GM19468 (cell line): ENCODE results near the gene STX4.
"Not testable (repeated sequence)": the region's sequence is repeated elsewhere in the genome, so short reads cannot be mapped to it uniquely, and the experiment has no call there.

Experiments
- ATAC-seq: cut with Tn5 transposase; IDR thresholded peaks from one replicate; pipeline ENCODE4 v1.9.1; 2021; ENCODE audit warnings: mild to moderate bottlenecking, moderate library complexity, moderate number of reproducible peaks; ENCODE audit not compliant: unreplicated experiment; ENCODE audit errors: extremely low read depth

The STX4 gene

DNA sequence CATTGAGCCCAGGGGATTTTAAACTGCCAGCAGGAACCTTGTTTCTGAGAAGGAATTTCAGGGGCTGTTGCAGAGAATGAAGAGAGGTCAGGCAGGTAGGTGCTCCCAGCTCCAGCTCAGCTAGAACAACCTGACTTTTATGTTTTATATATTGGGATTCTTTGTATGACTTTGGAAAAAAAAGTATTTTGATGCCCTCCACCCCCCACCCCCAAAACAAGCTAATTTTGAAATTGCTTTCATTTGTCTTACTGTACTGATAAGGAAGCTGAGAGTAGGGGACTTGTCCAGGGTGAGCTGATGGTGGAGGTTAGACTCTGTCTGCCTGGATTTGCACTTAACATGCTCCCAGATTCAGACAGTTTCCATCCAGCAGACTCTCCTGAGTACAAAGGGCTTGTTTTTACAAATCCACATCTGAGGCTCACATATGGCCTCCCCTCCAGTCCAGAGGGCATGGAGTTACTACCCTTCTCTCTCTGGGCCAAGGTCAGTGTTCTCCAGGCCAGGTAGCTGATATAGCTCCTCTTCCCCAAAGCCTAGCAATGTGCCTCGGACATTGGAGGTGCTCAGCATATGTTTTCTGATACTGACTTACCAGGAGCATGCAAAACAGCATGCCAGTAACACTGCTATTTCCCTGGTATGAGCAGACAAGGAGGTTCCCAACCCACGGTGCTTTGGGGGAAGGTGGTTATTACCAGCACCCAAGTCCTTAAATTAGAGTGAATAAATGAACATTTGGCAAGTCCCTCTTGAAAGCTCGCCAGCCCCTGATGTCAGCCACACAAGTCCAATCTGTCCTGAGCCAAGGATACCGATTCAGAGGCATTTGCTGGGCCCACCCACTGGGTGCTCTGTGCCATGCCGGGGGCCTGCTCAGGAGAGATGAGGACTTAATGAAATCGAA, 34.3 kb upstream of the STX4 start:
- ATAC-seq = no peak

DNA sequence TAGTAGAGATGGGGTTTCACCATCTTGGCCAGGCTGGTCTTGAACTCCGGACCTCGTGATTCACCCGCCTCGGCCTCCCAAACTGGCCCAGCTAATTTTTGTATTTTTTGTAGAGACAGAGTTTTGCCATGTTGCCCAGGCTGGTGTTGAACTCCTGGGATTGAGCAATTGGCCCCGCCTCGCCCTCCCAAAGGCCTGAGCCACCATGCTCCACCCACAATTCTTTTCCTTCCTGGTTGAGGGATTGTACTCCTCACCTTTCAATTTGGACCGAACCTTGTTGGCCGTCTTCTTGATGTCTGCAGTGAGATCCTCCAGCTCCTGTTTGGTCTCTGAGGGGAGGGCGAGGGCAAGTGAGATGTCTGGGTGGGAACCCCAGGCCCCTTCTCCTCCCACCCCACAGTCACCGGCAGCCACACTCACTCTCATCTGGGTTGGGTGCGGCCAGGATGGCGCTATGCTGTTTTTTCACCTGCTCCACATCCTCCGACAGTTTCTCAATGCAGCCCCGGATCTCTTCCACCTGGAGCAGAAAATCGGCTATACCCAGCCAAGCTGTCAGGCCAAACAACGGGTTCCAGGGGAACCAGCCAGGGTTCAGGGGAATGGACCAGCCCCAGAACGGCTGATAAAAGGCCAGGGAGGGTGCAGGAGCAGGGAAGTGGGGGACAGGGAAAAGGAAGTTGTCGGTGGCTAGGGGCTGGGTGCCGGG, 32.5 kb upstream of the STX4 start:
- no peak for ATAC-seq

DNA sequence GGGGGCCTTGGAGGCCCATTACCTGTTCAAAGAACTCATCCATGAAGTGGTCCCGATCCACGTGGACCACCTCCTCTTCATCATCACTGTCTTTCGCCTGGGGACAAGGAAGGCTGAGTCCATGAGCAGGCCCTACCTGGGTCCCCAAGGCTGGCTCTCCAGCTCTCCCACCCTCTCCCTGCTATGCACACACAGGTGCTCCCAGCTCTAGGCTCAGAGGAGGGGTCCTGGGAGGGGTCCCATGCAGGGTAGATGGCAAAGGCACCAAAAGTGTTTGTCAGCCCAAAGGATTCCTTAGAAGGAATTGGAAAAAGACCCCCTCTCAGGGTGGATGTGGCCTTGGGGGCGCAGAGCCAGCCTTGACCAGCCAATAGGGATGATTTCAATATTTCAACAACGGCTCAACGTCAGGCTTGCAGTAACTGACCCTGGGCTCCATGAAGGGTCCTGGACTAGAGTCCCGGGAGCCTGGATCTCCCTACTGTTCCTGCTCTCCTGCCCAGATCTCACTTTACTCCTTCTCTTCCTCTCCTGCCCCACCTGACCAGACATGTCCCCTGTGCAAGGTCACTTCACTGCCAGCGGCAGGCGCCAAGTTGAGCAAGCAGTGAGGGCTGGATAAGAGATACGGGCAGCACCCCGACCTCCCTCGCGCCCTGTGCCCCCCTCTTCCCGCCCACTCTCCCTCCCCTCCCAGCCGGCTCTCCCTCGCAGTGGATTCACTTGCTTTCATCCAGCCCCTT, 31.7 kb upstream of the STX4 start:
- ATAC-seq = no peak

DNA sequence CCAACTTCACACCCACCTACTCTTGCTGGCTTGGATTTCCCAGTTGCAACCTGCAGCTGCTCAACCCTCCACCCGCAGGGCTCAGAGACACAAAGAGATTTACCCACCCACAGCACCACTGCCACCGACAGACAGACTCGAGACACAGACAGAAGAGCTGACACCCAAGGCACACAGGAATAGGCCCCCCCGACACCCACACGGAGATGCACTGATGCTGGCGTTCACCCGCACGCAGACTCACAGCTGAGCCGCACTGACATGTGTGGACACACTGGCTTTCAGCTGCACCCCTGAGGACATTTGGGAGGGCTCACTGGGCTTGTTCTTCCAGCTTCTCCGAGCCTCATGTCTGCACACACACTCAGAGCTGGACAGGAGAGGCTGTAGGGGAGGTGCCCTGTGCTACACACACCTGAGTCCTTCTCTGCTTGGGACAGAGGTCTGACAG, 31.1 kb upstream of the STX4 start:
- ATAC-seq = no peak

DNA sequence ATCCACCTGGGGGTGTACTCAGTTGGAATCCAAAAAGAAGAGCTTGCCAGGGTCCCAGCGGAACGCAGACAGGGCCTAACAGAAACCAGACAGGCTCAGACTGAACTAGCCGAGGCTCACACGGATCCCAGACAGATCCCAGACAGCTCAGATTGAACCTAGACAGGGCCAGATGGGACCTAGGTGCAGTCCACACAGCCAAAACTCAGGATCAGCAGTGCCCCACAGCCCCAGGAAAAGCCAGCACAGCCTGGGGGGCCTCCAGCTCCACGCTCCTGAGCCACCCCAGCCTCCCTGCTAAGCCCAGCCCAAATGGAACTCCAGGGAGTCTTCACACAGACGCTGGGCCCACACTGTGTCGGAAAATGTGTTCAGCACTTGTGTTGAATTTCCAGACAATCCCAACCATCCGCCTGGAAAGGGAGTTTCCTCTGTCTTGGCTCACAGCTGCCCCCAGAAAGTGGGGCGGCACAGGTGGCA, 30.5 kb upstream of the STX4 start:
- ATAC-seq = no peak

GRCh38 chr16:31003744-31004143, 29.6 kb upstream of the STX4 start:
- ATAC-seq = no peak

DNA sequence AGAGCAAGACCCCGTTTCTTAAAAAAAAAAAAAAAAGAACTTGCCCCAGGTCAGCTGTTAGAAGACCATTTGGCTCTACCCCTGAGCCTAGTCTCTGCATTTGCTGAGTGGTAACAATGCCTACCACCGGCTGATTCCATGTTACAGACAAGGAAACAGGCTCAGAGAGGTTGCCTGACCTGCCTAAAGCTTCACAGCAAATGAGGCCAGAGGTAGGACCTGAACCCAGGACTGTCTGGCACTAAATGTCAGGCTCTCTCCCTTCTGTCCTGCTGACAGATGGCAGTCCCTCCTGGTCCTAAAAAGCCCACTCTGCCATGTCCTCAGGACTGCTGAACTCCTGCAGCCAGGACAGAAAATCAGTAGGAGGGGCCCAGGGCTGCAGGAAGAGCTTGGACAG, 28.7 kb upstream of the STX4 start:
- no peak for ATAC-seq

DNA sequence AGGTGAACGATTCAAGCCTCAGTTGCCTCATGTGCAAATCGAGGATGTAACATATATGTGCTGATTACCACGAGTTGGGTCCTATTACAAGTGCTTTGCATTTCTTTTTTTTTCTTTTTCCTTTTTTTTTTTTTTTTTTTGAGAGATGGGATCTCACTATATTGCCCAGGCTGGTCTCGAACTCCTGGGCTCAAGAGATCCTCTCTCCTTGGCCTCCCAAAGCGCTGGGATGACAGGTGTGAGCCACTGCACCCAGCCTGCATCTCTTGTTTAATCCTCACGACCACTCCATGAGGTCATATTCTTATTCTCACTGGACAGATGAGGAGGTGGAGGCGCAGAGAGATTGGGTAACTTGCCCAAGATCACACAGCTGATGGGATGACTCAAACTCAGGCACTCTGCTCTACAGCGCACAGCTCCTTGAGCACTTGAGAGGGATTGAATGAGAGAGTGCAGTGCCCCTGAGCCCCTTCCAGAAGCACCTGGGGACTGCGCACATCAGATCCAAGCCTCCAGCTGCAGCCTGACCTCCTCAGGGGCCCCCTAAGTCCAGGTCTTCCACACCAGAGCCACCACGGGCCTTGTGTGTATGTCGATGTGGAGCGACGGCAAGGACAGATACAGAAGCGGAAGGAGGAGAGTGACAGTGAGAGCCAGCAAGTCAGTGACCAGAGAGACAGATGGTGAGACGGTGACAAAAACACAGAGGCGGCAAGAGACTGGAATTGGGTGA, 27.8 kb upstream of the STX4 start:
- ATAC-seq = no peak

- ATAC-seq = no peak
These were observed 27.3 kb upstream of the STX4 start for GRCh38 chr16:31006086-31006385.

DNA sequence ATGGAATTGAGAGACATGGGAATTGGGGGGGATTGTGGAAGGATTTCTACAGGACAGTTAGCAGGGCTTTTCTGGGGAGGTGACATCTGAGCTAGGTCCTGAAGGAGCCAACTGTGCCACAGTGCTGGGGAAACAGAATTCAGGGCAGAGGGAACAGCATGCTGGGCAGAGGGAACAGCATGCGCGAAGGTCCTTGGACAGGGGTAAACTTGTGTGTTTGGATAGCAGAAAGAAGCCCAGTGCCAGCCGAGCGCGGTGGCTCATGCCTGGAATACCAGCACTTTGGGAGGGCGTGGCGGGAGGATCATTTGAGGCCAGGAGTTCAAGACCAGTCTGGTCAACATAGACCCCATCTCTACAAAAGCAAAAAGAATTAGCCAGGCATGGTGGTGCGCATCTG, 26.8 kb upstream of the STX4 start:
- ATAC-seq = no peak

- no peak for ATAC-seq
These were observed 25.7 kb upstream of the STX4 start for GRCh38 chr16:31007684-31008083.

DNA sequence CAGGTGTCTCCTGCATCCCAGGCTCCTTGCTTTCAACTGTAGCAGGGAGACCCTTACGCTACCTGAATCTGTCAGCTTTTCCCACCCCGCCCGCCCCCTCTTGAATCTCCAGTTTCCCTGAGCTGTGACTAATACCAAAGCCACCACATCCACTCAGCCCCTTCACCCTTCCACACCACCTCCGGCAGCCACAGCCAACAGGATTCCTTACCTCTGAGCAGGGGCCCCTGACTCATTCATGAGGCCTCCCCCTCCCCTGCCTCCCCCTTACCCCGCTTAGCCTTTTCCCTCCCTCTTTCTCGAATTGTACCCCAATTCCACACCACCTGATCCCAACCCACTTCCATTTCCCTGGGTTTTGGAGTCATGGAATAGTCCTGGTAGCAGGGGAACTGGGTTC, 25.2 kb upstream of the STX4 start:
- ATAC-seq = no peak

DNA sequence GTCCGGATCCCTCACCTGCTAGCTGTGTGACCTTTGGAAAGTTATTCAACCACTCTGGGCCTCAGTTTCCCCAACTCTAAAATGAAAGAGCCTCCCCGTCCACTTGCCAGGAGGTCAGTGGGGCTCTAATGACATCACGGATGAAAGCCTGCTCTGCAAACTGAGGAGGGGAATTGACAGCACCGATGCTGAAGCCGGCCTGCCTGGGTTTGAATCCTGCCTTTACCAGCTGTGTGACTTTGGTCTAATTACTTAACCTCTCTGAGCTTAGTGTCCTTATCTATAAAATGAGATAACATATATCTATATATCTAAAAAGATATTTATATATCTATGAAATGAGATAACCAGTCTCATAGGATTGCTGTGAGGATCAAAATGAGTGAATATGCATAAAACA, 24.8 kb upstream of the STX4 start:
- ATAC-seq = no peak

GRCh38 chr16:31009120-31009519, 24.2 kb upstream of the STX4 start:
- ATAC-seq = no peak

- no peak for ATAC-seq
These were observed 23.3 kb upstream of the STX4 start for GRCh38 chr16:31009894-31010584.

DNA sequence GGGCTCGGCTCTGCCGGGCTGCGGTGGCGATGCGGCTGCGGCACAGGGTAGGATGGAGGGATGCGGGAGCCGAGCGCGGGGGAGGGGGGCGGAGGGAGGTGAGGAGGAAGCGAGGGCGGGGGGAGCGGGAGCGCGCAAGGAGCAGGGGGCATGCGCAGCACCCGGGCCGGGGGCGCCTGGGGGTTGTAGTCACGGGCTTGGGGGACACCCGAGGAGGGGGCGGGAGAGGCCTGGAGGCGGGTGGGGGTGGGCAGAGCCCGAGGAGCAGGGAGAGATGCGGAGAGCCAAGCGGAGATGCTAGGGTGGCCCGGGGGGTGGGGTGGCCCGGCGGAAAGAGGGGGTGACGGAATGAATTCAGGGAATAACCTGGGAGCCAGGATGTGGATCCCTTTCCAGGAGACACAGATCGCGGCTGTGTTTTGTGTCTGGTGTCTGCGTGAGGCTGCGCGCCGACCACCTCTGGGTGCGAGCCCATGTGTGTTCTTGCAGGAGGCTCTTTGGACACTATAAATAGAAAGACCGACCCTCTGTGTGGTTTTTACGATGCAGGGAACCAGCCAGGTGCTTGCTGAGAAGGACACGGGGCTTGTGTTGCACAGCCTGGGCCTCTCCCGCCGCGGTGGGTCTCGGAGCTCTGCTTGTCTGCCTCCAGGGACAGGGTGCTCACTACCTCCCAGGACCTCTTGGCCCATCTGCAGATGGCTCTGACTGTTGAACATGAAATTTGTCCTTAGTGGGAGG, 22.6 kb upstream of the STX4 start, which contains the start of gene STX1B:
TSS of gene STX1B (minus strand) at position 54 of the 741 bp plus-strand sequence. CDS start 242 bp downstream, outside the sequence.
- ATAC-seq = no peak

- not testable (repeated sequence) for ATAC-seq
These were observed 21.5 kb upstream of the STX4 start for GRCh38 chr16:31011815-31012214.

DNA sequence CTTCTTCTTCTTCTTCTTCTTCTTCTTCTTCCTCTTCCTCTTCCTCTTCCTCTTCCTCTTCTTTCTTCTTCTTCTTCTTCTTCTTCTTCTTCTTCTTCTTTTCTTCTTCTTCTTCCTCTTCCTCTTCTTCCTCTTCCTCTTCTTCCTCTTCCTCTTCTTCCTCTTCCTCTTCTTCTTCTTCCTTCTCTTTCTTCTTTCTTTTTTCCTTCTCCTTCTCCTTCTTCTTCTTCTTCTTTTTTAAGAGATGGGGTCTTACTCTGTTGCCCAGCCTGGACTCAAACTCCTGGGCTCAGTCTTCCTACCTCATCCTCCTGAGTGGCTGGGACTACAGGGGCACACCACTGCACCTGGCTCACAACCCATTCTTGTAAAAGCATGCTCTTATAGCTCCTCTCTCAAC, 20.1 kb upstream of the STX4 start:
- not testable (repeated sequence) for ATAC-seq

DNA sequence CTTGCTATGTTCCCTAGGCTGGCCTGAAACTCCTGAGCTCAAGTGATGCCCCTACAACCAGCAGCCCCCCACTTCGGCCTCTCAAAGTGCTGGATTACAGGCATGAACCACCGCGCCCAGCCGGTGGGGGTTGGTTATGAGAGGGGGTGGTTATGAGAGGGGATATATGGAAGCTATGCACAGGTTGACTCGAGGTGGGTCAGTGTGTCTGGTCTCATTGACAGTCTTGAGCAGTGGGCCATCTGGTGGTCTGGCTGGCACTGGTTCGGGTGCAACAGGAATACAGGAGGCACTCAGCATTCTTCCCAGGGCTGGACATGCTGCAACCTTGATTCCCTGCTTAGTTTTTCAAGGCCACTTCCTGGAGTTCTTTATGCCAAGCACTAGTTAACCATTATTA, 17.3 kb upstream of the STX4 start:
- no peak for ATAC-seq
